DMS114 treated with DMSO at 0.1 percent for 48 hours (cell line): ENCODE measurements around the gene FAM204A.

Experiments
- DNase-seq: peaks from one replicate; lab custom pipeline; 2025; ENCODE audit not compliant: unreplicated experiment; lab: John Stamatoyannopoulos, UW

Gene FAM204A

DNA sequence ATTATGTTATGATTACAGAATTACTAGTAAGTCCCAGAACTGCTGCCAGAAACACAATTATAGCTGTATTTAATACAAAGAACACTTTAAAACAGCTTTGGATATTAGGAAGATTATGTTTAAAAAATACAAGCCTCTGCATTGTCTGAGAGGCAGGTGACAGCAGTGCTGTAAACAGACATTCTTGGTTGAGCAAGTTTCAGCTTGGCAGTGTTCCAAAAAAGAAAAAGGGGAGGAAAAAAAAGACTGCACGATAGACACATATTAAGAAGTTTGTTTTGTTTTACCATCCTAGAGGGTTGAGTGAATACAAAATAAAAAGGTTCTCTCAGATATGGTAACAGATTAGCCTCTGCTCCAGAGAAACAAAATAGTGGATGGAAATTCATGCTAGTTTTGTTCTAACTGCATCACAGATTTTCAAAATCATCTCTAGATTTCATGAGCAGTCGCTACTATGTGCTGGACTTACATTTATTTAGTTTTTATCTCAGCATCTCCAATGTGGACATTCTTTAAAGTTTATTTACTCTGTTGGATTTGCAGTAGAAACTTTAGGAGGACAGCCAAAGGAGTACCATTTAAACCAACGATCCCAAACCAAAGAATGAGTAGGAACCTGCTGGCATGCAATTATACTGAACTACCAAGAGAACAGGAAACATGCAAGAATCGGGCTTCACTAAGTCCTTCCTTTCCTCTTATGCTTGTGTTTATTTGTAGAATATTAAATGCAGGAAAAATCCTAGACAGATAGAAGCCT, 9.0 kb downstream of the FAM204A start:
- DNase-seq, result no peak

DNA sequence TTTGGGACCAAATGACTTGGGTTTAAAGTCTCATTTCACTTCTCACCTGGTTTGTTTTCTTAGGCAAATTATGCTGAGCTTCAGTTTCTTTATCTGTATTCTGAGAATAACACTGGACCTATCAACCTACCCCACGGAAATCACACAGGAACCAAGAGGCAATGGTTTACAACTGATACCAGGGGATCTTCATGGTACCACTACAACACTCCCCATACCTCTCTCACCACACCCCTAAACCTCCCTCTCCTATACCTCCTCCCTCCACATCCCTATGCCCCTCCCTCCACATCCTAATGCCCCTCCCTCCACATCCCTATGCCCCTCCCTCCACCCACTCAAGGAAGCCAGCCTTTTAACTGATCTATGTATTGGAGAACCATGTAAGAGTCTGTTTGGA, 9.9 kb downstream of the FAM204A start:
- no peak for DNase-seq

DNA sequence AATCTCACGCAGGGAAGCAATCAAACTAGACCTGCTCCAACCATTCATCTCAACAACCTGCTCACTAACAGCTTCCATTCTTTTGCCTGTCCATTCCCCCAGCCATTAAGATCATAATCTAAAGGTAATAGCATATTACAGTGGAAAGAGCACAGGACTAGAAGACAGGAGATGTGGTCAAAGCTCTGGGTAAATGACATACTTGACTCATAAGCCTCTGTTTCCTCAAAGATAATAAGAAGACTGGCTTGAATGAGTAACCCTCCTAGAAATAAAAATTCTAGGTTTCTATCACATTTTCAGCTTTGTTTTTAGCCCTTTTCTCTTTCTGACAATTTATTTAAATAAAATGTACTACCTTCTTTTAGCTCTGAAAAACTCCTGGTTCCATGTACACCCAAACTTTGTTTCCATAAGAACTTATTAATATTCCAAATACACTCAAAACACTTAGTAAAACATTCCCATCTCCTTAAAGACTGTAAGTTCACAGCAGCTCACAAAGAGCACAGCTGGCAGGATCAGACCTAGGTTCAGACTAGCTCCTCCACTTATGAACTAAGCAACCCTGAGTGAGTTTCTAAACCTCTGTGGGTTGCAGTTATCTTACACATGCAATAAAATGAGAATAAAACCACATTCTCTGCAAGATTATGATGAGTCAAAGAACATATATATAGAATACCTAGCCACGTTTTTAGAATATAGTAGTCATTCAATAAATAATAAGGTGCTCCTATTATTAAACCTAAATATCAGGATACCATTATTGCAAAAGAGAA, 11.6 kb downstream of the FAM204A start:
- DNase-seq, result no peak

DNA sequence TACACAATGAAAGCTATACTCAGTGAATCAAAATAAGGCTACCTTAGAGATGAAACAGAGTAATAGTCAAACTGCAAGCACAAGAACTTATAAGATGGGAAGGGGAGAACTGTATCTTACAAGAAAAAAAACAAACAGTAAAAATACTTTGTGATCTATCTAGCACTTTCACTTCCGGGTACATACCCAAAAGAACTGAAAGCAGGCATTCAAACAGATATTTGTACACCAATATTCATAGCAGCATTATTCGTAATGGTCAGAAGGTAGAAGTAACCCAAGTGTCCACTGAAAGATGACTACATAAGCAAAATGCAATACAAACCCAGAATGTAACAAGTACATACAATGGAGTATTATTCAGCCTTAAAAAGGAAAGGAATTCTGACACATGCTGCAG, 18.0 kb downstream of the FAM204A start:
- no peak for DNase-seq

DNA sequence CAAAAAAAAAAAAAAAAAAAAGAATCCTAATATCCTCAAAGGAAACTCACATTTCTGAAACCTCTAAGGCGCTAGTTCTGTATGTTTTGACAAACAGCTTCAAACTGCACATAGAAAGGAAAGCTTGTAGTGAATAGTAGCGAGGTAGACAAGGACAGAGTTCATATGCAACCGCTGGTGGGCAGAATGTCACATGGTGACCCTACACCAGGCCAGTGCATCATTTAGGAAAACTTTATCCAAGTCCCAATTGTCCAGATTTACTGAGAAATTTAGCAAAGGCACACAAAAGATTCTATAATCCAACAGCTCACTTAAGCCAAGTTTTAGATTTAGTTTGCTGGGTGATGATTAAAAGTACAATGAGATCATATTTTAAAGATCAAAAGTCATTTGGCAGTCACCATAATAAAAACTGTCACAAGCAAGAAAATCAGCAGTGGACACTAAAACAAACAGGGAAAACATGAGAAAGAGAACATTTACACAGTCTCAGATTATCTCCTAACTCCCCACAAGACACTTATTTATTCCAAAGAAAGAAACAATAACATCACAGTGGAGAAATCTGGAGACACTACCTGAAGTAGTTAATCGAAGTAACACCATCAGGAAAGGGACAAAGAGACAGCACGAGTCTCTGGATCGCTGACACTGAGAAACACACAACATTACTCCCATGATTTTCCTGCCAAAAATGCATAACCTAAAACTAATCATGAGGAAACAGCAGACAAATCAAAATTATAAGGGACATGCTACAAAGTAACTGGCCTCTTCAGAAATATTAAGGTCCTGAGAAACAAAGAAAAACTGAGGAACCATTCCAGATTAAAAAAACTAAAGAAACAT, 20.2 kb downstream of the FAM204A start:
- DNase-seq, result no peak

DNA sequence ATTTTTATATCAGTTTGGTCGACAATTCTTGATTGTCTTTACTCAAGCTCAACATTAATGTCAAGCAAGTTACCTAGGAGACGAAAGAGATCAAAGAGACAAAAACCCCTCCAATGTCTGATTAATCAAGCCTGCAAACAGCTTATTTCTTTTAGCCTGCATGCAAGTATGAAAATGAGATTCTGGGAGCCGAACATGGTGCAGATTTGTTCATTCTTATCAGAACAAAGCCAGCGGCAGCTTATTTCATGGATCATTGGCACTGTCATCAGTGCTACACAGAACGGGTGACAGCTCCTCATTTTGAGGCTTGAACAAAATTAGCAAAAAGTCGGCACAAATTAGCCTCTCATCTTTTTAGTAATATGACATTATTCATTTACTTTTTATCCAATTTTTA, 26.5 kb downstream of the FAM204A start:
- DNase-seq, result no peak

DNA sequence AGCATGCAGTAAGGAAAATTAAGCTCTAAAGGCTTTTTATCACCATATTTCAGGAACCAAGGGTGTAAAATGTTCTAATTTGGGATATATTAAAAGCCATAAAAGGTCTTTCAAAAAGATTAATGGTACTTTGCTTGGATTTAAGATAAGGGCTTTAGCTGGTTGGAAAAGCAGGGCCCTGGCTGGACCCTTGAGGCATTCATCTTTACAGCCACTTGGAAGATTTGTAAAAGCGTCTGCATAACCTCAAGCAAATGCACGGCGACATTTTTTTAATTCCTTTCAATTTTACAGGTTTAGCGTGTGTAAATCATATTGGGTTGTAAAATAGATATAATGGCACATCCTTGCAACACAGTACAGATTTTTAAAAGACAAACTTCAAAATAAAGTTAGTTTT, 27.2 kb downstream of the FAM204A start:
- no peak for DNase-seq

DNA sequence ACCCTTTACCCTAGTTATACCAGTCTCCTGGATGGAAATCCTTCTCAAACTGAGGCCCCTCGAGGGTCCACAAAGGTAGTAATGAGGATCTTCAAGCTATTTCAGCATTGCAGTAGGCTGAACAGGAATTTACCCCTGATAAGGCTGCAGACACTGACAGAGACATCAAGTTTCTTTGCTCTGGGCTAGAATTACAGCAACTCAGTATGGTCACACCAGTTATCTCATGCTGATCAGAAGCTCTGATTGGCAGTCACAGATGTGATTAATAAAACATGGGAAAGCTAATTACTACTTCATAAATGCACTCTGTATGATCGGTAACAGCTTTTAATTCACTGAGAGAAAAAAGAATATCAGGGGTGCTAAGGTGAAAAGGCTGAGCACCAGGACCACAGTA, 30.6 kb downstream of the FAM204A start:
- no peak for DNase-seq

DNA sequence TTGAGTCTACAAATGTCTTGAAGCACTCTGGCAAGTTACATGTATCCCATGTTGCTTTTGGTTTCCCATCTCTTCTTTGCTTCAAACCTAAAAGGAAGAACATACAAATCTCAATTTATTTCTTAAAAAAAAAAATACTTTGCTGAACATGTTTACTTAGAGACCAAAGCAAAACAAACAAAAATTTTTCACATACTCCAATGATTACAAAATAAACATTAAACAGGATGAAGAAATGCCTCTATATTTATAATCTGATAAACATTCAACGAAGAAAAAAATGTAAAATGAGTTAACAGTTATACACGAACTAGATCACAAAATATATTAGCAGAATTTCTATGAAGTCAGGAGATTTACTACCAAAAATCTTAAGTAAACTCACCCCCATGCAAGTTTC, 31.3 kb downstream of the FAM204A start:
- no peak for DNase-seq

DNA sequence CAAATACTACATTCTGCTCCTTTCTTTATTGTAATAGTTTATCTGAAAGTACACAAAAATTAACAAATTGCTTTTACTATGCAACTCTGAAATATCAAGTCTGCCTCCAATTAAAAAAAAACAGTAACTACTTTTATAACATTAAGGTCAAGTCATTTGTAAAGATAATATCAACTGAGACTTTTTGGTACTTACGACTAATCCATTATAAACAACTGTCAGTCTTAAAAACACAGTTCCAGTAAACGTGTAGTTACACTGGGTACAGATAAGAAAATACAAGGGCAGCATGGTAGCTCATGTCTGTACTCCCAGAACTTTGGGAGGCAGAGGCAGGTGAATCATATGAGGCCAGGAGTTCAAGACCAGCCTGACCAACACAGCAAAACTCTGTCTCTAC, 32.2 kb downstream of the FAM204A start:
- DNase-seq, result no peak

DNA sequence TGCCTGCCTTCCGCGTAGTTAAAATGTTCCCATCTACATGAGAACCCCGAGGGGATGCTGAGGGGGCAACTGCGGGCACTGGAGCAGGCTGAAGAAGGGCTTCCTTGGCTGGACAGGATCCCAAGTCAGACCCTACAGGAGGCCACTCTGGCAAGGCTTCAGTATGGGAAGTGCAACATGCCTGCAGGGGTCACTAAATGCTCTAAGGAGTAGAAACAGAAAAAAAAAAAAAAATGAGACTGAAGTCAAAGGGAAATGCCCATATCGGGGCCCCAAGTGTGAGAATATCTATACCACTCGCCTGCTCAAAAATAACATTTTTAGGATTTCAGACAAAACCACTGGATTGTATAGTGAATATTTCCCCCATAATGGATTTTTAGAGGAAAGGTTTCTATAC, 33.5 kb downstream of the FAM204A start:
- no peak for DNase-seq

DNA sequence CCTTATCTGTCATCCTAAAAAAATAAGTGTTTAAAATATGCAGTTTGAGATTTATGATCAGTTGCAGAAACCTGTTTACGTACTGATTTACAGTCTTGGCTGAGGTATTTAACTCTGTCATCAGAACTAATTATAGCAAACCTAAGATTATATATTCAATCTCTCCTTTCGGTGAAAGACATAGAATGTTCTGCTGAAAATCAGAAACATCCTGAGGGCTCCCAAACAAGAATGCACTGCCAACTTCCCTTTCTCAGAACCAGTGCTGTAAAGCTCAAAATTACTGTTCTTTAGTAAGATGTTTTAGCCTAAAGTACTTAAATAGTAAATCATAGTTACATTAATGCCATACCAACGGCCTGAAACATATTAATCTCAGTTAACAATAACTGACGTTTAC, 34.3 kb downstream of the FAM204A start:
- no peak for DNase-seq

DNA sequence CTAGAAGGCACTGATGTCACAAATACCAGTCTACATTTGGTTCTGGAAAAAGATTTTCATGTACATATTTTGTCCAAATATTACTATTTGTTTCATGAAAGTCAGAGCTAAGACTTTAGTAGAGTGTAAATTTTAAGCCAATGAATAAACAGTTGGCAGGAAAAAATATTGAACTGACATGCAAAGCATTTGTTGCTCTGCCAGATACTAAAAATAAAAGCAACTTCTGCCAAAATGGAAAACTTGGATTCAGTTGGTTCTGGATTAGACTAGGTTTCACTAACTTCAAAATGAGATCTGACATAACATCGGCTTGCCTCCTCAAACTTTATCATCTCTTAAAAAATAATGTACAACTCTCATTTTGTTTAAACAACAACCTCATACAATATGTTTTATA, 34.9 kb downstream of the FAM204A start:
- no peak for DNase-seq

DNA sequence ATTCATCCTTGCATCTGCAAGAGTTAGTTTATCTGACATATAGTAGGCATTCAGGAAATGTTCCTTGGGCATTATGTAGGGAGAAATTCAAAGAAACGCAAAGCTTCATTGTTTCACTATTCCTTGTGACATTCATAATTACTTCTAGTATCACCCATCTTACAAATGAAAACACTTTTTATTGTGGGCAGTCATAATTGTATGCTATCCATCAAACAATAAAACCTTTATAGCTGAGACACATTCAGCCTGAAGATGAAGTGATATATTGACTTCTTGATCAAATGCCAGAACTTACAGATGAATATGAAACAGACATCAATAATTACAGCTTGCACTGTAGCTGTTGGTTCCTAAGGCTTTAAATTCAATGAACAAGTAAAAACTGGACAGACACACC, 36.4 kb downstream of the FAM204A start:
- no peak for DNase-seq

DNA sequence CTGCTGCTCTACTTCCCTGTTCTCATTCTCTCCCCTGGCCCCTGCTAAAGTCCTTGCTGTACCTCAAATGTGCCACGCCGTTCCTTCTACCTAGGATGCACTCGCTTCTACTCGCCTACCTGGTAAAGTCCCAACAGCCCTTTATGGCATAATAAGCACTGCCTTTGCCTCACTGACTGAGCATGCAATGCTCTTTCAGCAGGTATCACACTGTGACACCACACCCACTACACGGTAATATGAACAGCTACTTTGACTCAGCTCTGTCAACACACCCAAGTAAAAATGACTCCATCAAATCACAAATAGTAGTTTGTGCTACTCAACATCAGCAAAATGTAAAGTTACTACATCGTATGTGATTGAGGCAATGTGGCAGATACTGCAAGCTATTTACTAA, 37.6 kb downstream of the FAM204A start:
- no peak for DNase-seq

DNA sequence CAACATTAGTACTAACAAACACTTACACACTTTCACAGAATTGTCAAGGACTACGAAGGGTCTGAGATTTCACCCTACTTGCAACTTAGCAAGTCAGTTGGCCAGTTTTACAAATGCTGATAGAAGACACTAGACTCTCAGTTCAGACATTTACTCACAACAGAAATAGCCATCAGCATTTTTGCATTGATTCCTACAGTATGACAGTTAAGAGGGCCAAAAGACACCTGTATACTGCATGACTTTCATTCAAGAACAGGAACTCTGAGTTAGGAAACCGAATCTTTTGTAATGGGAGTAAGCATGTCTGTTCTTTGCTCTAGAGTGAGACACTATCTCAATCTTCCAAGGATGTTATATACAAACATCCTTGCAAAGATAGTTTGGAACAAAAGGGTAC, 40.9 kb downstream of the FAM204A start:
- DNase-seq, result no peak

DNA sequence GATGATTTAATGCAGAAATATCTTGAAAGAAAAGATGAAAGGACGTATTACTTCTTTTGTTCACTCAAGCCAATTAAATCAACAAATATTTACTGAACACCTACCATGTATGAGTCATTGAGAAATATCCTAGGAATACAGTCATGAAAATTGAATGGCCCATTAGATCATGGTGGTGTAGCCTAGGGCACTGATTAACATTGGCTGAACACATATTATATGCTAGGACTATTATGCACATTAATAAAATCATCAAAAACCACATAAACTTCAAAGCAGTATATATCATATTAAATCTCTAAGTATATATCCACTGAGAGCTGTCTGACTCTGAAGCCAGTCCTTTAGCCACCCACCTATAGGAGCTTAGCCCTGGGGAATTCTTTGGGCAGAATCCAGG, 41.8 kb downstream of the FAM204A start:
- DNase-seq, result no peak

DNA sequence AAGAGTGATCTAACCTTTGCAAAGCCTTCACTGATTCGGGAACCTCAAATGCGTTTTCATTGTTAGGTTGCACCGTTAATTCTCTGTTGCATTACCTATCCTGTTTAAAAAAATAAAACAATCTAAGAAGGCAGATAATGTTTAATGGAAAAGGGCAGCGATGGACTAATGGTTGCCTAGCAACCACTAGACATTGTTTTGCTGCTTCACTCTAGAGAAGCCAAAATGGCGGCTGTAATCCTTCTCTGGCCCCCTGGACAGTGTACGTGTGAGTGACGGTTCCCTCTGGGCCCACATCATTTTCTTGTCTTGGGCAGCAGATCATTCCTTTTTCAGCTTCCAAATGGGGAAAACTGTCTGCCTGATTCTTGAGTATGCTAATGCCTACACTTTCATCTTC, 43.3 kb downstream of the FAM204A start:
- DNase-seq, result no peak

DNA sequence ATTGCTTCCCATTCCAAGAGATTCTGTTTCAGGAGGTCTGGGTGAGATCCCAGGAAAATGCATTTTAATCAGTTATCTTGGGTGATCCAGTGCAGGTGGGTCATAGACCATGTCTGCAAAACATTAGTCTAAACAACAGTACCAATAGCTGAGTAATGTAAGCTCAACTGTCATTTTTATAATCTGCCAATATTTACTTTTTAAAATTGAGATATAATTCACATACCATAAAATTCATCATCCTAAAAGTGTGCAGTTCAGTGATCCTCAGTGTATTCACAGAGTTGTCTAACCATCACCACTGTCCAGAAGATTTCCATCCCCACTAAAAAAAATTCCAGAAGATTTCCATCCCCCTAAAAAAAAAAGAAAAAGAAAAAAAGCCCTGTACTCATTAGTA, 51.0 kb downstream of the FAM204A start:
- DNase-seq, result no peak

DNA sequence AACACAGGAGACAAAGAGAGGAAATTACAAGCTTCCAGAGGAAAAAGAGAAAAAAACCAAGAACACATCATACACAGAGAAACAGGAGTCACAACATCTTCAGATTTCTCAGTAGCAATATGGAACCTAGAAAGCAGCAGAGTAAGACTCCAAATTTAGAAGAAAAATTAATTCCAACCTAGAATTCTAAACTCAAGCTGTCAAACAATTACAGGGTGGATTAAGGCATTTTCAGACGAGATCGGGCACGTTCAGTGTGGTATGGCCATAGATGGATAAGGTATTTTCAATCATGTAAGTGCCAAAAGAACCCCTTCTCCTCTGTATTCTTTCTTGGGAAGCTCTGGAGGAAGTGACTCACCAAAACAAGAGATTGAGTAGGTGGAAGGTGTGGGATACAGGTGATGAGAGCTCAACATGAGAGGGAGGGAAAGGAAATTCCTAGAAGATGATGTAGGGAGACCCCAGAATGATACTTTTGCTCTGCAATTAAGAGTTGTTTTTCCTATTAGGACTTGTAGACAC, 51.6 kb downstream of the FAM204A start:
- DNase-seq, result no peak

DNA sequence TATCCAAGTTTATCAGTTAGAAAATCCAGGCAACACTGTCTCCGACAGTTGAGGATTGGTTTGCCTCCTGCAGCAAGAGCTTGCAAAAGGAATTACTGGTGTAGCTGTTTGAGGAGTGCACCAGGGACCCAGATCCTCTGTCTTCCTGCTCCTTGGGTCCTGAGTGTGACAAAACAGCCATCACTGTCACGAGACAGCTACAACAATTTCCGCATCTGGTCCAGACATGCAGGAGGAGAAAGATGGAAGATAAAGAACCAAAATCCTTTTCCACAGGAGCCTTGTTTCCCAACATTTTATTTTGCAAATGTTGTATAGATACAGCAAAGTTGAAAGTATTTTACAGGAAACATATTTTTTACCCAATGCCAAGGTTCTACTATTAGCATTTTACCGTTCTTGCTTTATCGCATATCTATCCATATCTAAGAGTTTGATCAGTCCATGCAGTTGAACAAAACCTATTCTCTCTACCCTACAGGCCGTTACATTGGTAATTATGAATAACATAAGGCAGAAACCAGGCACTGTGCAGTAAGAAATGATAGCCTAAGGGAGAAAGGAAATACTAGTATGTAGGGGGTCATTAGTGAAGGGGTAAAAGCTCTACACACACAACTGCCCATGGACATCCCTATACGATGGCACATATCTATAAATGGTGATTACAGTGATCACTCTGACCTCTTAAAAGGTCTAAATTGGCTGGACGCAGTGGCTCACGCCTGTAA, 54.9 kb downstream of the FAM204A start:
- no peak for DNase-seq
